HG03432 (cell line): ENCODE results near the gene HOXC4.
A peak's percentile ranks its signal among the peaks of the same experiment; 100 is the strongest.

Source experiments
- ATAC-seq: cut with Tn5 transposase; IDR thresholded peaks from one replicate; pipeline ENCODE4 v1.9.1; 2021; ENCODE audit warnings: mild to moderate bottlenecking, moderate library complexity; ENCODE audit not compliant: unreplicated experiment

Gene HOXC4

DNA sequence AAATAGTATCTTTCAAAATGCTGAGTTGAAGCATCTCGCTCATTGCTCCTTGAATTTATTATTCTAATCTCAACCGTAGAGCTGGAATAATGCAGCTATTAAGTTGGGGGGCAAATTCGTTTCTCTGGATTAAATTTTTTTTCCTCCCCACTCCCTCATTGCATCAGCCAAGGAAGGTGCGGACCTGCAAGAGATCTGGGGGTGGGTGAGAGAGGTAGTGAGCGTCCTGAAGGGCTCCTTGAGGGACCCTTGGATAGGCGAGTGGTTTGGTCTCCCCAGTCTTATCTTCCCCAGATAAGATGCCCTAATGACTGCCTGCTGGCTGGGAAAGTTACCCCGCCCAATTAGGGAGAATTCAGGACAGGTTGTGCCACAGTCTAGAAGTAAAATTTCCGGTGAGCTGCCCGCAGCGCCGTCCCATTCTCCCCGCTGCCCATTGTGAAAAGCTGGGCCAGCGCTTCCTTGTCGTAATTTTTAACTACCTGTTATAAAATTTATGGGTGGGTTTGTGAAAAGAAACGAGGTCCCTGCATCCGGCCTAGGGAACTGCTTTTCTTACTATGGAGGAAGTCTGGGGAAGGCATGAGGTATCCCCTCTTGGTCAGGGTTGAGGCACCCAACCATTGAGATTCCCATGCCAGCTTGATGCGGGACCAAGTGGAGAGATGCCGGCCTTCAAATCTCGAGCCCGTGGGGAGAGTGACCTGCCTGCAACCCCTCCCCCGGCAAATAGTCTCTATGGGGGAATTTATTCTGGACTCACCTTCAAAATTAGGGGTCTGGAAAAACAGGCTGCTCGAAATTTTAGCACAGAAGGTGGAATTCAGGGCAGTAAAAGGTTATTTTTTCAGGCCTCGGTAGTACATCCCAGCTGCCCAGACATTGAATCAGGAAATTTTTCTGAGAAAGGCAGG, 38.4 kb upstream of the HOXC4 start:
- no peak for ATAC-seq

DNA sequence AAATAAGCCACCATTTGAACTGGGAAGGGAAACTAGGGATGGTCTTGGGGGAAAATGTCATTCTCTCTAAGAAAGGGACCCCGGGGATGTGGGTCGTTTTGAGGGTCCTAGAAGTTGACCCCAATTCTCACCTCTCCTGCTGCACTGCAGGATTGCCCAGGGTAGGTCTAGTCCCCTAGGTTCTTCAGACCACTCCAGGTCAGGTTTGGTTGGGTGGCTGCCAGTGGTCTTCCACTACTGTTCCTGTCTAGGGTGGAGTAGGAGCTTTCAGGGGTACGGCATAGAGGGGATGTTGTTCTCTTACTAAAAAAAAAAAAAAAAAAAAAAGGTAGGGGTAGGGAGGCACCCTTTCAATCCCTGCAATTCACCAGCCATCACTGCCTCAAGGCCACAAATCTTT, 37.6 kb upstream of the HOXC4 start:
- no peak for ATAC-seq

DNA sequence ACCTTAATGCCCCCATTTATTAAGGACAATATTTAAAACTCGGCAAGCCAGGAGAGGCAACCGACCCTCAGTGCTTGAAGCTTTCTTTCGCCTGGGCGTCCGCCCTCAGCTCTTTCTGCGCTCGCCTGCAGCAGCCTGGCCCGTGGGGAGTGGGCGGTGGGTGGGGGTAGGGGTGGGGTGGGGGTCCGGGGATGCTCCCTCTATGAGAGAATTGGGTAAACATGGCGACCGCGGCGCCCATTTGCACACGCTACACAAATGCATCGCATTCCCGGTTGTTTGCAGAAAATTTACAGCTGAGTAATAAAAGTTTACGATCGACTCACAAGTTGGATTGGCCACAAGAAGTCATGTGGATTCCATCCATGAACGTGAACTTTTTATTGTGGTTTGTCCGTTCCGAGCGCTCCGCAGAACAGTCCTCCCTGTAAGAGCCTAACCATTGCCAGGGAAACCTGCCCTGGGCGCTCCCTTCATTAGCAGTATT, 37.1 kb upstream of the HOXC4 start:
- ATAC-seq, result no peak

DNA sequence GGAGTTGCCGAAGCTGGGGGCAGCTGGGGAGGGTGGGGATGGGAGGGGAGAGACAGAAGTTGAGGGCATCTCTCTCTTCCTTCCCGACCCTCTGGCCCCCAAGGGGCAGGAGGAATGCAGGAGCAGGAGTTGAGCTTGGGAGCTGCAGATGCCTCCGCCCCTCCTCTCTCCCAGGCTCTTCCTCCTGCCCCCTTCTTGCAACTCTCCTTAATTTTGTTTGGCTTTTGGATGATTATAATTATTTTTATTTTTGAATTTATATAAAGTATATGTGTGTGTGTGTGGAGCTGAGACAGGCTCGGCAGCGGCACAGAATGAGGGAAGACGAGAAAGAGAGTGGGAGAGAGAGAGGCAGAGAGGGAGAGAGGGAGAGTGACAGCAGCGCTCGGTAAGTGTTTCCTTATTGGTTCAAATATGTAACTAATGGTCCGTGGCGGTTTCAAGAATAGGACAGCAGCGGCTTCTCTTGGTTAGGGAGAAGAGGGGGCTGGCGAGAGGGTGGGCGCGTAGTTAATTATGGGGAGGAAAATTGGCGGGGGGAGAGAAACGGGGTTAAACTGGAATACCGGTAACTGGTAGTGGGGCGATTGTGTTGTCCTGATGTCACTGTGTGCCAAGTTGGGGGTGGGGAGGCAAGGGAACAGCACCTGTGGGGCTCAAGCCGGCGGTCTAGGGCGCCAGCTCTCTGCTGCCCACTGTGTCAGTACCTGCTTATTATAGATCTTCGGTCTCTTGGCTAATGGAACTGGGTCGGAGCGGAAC, 36.4 kb upstream of the HOXC4 start:
- ATAC-seq, result peak; percentile 40

DNA sequence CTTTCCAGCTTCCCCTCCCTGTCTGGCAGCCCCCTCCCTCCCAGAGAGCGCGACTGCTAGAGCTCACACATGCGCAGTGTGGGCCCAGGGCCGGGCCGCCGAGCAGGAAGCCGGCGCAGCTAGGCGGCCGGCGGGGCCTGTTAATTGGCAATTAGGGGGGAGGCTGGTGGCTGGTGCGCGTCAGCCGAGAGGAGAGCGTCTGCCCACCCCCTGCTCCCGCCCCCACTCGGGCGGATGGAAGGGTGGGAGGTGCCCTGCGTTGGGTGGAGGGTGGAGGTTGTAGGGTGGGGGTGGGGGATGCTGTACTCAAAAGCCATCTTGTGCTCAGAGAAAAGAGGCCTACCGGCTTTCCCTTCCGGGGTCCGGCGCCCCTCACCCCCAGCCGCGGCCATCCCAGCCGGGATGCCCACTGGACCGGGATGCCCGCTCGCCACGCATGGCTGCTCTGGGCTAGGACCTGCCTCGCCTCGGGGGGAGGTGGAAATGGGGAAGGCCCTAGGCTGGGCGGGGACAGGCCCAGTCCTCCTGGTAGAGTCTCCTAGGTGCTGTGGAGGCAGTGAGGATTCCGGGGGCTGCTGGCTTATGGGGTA, 35.7 kb upstream of the HOXC4 start:
- peak; percentile 84 for ATAC-seq

DNA sequence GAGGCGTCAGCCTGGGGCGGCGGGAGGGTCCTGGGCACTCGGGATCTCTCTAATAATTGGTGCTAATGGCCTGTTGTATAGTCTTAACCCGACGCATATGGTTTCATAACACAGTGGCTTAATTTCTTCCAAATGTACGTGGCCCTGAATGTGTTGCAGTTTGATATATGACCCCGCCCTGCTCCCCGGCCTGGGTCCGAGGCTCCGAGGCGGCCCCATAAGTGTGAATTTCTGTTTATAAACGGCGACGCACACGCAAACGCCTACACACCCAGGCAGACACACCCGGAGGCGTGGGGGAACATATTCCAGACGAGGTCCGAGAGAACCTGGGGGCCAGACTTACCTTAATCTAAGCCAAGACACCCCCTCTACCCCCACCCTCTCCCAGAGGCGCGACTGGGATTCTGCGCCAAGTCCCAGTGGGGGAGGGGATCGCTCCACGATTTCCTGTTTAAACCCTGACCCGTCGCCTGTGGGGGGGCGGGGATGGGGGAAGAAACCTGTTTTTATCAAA, 35.1 kb upstream of the HOXC4 start:
- no peak for ATAC-seq

DNA sequence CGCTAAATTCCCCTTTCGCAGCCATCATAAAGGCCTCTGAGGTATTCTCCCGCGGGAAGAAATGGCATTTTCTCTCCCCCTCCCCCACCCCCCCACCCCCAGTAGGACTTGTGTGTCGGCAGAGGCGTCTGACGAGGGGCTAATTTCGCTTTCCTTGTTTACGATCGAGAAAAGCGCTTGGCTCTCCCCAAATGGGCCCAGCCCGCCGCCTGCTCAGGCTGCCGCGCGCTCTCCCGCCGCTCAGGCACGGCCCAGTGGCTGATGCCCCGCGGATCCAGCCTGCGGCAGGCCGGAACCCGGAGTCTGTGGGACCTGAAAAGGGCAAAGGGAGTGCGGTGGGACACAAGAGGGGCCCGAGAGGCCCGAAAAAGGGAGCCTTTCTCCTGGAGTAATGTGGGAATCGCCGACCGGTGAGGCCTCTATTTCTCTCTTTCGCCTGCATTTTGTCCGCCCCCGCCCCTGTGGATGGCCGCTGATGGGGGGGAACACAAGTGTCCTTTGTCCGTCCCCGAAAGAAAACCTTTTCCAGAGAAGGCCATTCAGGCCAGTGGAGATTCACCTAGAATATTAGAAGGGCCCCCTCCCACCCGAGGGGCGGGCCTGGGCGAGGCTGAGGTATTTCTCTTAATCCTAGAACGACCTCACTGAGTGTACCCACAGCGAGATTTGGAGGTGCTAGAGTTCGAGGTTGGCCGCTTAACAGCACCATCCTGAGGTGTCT, 34.4 kb upstream of the HOXC4 start:
- ATAC-seq, result no peak

DNA sequence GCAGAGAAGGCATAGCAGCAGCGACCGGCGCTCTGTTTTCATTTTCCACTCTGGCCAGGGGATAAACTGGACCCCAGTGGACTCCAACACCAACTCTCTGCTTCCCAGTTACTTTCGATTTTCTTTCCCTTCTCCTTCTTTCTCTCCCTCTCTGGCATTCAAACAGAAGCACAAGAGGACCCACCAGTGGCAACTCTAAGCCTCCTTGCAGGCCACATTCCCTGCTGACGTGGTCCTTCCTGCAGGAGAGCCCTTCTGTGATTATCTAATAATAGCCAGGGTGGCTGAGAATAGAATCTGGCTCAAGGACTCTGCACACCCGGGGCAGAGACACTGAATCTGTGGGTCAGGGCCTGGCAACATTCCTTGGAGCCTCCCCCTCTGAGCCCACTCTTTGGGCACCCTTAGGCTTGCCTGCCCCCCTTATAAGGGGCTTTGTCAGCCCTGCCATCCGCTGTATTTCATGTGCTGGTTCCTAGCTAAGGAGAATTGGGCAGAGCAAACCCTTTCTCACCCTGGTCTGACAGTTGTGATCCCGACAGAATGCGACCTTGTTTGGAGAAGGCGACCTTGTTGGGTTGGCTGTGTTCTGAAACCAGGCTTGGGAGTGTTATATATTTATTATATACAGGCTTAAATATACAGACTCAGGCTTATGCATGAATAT, 33.6 kb upstream of the HOXC4 start:
- ATAC-seq, result no peak

DNA sequence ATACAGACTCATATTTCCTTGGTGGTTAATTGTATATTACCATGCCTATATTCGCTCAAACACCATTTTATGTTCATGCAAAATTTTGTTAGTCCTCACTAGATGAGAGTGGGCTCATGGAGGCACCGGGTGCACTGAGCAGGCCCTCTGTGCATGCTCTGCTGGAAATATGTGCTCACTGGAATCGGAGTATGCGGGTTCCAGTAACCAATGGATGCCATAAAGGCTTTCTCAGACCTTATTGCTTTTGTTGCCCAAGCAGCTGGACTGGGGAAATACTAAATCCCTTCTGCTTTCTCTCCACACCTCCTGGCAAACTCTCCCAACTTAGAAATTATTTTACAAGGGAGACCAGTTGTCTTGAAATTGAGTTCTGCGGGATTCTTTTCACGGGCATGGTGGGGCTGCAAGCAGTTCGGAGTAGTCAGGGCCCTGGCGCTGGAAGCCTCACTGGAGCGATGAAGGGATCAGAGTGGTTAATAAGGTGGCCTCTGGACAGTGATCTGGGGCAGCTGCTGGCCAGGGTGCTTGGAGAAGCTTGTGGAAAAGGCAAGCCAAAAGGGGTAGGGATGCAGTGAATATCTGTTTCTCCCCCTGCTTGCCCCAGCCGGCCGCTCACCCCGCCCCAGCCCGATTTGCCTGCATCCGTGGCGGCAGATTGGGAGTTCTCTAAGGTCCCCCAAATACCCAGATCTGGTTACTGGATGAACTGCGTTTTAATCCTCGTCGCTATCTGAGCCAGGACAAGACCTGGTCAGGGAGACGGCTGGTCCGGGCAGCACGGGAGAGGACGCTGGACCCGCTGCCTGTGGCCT, 32.8 kb upstream of the HOXC4 start:
- no peak for ATAC-seq

DNA sequence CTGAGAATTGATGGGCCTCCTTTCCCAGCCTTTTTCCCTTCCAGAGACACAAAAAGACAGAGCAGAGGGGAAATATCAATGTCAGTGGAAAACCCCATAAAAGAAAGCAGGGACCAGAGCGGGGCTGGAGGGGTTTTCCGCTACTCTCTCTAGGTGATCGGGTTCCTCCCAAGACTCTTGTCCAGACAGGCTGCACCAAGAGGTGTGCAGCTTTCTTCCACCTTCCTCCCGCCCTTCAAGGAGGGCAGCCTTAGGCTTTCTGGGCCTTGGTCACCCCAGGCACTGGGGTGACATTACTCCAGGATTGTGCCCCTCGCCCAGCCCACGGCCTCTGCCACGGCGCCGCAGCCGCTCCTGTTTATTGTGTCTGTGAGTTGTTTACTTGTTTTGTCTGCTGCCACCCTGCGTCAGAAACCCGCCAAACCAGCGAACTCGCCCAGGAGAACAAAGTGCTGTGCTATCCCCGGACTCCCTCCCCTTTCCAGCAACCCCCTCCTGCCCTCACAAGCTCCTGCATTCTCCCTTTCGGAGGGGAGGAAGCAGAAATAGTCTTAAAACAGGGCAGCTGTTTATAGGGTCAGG, 32.1 kb upstream of the HOXC4 start:
- no peak for ATAC-seq

DNA sequence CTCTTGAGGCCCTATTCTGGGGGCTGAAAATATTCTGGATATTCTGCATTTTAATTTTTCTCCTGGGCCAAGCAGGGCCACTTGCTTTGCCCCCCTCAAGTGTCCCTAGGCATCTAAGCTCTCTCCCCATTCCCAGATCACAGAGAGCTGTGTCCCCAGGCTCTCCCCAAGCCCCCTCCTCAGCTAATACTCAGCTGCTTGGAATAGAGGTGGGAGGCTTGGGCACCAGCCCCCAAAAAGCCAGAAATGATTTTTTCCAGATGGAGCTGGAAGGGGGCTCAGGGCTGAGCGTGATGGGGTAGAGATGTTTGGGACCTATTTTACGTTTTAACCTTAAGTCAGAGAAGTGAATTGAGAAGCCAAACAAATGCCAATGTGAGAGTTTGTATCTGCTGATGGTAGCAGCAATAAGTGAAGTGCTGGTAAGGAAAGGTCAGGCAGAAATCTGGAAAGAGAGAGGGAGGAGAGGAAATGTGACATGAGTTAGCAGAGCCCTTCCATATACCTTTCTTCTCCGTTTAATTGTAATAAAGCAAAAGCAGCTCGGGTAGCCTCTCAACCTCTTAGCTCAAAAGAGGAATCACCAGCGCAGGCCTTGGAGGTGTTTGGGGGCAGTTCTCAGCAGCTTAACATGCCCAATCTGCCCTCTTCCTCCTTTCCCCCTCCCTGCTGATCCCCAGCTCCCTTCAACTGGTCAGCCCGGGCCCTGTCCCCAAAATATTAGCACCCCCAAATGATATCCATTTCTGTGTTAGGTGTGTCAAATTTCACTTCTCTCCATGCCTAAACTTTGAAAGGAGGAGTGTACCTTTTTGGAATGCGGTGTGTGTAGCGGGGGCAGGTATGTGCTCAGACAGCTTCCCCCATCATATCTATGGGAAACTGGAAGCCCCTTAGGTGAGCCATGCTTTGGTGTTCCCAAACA, 30.4 kb upstream of the HOXC4 start:
- ATAC-seq, result no peak

DNA sequence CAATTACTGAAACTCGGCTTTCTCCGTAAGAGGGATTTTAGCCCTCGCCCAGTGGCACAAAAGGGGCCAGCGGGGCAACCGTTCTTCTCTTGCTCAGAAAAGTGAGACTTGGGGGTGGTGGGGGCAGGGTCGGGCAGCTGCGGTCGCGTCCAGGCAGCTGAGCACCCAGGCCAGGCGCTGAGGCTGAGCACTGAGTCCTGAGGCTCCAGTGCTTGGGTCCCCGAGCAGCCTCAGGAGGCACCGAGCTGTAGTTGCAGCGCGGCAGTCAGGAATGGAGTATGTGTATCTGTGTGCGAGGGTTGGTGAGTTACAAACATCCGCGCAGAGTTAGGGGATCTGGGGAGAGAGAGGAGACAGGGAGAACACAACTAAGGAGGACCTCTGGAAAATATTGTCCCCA, 29.5 kb upstream of the HOXC4 start:
- no peak for ATAC-seq

DNA sequence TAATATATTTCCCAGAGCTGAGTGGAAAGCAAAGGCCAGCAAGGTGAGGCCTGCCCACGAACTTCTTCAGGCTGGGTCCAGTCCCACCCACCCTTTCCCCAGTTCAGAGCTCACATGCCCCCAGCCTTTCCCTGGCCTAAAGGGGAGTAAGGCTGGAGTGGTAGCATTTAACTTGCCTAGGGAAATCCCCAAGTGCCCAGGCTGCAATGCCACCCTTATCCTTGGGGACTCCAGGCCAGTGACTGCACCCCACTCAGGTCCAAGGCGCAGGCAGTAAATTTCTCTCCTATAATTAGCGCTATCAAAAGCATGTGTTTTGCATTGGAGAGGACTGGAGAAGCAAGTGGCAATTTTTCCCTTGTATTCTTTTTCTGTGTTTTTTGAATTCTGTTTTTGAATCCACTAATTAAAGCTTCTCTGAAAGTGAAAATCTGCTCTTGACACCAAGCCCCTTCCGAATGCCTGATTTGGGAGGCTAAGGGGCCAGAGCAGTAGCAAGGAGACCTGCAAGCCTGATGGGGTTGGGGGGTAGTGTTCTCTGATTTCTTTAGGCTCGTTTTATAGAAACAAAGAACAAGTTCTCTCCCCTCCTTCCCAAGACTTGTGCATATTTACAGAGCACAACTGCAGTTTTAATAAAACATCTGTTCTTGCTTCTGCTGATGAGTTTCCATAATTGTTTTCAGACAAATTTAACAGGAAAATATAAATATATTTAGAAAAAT, 28.9 kb upstream of the HOXC4 start:
- ATAC-seq, result no peak

DNA sequence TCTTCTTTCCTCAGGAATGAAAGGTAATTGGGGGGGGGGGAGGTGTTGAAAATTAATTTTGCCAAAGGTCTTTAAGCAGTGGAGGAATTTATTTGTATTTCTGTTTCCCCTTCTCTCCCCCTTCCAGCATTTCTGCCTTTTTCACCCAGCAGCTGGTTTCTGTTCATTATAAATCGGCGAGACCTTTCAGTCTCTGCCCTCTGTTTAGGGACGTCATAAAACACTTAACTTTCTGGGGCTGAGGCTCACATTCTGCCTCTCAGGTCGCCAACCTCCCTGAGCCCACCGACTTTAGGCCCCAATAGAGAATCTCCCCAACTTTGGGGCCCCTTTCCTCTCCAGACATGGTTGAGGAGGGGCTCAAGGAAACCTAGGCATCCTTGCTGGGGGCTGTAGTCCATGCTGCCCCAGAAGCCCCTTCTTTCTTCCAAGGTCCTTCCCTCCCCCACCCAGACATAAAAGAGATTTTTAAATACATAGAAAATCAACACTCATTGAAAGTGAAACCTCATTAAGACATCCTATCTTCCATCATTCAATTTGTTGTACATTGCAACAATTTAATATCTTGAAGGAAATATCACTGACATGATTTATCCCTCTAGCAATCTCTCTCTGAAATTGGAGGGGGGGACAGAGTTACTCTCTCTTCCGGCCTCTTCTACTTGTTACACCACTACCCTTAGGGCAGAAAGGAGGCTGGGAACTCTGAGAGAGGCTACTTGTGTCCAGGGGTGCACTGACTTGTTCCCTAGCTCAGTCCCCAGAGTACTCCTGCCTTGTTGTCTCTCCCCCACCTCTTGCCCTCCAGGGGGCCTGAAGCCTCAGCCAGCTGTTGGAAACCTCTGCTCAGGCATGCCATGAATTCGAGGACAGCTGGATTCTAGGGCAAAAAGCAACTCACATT, 27.9 kb upstream of the HOXC4 start:
- ATAC-seq, result no peak

DNA sequence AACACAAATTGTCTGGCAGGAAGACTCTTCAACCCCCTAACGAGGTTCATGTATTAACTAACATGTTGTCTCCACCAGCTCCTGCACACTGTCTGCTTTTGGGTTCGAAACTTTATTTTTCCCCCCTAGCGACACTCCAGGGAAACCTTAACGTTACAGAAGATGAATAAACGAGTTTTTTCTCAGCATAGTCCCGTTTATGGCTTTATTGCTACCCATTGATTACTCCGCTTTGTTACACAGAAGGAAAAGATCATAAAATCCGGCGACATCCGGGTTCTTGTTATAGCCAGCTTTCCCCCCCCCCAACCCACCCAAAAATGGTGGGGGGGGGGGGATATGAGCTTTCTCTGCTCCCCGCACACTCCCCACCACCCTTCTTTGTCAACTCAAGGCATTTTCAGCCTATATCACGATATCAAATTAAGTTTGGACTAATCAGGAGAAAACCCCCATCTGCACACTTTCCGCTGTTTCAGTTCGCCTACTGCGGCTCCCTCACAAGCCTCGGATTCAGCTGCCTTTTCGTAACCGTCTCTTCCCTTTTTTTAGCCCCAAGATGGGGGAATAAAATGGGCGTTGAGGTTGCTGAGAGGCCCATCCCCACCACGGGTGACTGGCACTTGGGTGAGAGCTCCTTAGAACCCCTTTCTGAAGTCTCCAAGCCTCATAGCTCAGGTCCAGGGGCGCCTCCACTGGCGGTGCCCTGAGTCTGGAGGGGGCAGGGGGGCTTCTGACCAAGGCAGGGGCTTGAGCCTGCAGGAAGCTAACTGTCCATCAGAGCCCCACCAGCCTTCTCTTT, 26.8 kb upstream of the HOXC4 start:
- ATAC-seq, result no peak

DNA sequence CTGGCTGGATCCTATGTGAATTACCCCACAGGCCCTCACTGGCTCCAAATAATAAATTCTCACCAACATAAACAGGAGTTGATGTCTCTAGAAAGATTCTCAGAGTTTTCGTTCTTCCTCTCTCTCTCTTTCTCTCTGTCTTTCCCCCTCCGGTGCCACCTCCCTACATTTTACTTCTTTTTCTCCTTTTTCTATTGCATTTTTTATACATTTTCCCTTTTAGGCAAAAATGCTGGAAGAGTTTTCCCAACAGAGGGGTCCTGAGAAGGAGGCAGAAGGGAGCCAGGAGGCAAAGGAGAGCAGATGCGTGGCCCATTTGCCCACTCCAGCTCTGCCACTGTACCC, 26.2 kb upstream of the HOXC4 start:
- no peak for ATAC-seq
